Measurements from ENCODE around the gene CBLC. TPM values are rescaled to one million over a fixed set of nuclear protein-coding genes. Genes with fewer than 3 reads are reported as not detected.

CBLC gene
- total RNA-seq, 1 donor from 2014 or later = 9.9 TPM

DNA sequence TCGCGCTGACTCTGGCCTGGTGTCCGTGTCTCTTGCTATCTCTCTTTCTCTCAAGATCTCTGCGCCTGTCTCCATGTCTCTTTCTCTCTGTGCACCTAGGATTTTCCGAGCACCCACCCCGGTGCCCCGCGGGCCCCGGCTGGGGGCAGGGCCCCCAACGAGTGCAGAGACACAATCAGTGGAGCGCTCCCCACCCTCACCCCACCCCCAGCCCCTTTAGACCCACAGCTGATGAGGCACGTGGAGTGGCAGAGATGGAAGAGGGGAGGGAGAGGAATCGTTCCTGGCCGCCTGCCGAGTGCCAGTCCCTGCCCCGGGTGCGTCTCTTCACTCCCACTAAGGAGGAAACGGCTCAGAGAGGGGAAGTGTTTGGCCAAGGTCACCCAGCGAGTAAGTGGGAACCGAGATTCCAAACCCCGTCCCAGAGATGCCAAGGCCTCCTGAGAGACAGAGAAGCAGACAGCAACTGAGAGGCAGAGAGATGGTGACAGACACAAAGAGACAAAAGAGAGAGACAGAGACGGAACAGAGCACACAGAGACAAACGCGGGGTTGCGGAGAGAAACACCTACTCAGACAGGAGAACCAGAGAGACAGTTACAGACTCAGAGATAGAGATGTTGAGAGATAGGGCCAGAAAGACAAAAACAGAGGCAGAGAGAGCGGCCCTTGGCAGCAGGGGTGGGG, 29.8 kb upstream of the CBLC start:
- TF ChIP-seq, protein P1, sequence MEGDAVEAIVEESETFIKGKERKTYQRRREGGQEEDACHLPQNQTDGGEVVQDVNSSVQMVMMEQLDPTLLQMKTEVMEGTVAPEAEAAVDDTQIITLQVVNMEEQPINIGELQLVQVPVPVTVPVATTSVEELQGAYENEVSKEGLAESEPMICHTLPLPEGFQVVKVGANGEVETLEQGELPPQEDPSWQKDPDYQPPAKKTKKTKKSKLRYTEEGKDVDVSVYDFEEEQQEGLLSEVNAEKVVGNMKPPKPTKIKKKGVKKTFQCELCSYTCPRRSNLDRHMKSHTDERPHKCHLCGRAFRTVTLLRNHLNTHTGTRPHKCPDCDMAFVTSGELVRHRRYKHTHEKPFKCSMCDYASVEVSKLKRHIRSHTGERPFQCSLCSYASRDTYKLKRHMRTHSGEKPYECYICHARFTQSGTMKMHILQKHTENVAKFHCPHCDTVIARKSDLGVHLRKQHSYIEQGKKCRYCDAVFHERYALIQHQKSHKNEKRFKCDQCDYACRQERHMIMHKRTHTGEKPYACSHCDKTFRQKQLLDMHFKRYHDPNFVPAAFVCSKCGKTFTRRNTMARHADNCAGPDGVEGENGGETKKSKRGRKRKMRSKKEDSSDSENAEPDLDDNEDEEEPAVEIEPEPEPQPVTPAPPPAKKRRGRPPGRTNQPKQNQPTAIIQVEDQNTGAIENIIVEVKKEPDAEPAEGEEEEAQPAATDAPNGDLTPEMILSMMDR (IDR thresholded peaks at IDR 0.05; ENCODE audit: insufficient read depth, low read length, poor library complexity, severe bottlenecking) = no peak
- Histone ChIP-seq H3K4me3 (ENCODE audit: low read depth, low read length) (peak overlapping the region; percentile 74), H3K27me3 (ENCODE audit: control insufficient read depth, insufficient read depth, low read length) (no peaks in the 10 kb centered on the region), H3K36me3 (ENCODE audit: control insufficient read depth, insufficient read depth, low read length) (peaks cover 1% of the 10 kb centered on the region)
- no peak for DNase-seq (ENCODE audit: low read depth)

DNA sequence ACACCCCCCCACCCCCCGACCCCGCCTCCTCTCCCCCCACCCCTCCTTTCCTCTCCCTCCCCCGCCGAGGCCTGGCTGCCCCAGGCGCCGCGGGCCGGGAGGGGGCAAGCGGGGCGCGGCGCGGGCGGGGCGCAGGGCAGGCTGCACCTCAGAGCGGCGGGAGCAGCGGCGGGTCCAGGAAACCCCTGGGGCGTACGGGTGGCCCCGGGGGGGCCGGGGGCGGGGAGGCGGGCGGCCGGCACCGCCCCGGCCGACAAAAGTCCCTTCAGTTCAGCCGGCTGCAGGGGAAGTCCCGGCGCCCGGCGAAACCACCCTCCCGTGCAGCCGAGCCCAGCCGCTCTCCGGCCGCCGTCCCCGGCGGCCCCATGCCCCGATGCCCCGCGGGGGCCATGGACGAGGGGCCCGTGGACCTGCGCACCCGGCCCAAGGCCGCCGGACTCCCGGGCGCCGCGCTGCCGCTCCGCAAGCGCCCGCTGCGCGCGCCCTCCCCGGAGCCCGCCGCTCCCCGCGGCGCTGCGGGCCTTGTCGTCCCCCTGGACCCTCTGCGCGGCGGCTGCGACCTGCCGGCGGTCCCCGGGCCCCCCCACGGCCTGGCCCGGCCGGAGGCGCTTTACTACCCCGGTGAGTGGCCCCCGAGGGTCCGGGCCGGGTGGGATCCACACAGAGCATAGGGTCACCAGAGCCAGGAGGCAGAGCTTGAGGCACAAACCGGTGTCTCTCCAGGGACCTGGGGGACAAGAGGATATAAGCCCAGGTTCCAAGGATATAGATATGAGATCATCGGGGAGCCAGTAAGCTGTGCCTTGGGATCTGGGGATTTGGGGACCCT, 29.1 kb upstream of the CBLC start, which contains the start of gene BCL3:
TSS of gene BCL3 (plus strand) at position 283 of the 829 bp plus-strand sequence. CDS start at position 366, 83 bp downstream.
- Histone ChIP-seq H3K4me3 (ENCODE audit: low read depth, low read length) (peak within 1 kb of the TSS; percentile 74), H3K27me3 (ENCODE audit: control insufficient read depth, insufficient read depth, low read length) (no peaks in the 10 kb centered on the region), H3K36me3 (ENCODE audit: control insufficient read depth, insufficient read depth, low read length) (peaks cover 1% of the 10 kb centered on the region)
- TF ChIP-seq, protein P1 (IDR thresholded peaks at IDR 0.05; ENCODE audit: insufficient read depth, low read length, poor library complexity, severe bottlenecking) = no peak
- DNase-seq (ENCODE audit: low read depth) = no peak

DNA sequence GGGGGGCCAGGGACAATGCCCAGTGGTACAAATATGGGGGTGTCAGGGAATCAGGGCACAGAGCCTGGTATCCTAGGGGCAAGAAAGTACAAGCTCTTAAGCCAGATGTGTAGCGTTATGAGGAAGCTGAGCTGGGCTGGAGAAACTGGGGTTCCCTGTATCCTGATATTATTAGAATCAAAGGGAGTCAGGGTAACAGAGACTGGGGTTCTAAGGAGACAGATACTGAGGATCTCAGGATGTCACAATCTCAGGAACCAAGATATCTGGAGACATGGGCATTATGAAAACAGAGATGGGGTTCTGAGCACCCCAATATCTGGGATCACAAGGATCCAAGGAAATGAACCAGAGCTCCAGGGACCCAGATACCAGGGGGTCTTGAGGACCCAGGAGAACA, 28.4 kb upstream of the CBLC start:
- peak overlapping the region; percentile 74 for H3K4me3 ChIP-seq (ENCODE audit: low read depth, low read length)
- H3K27me3 ChIP-seq (ENCODE audit: control insufficient read depth, insufficient read depth, low read length) = no peaks in the 10 kb centered on the region
- peaks cover 1% of the 10 kb centered on the region for H3K36me3 ChIP-seq (ENCODE audit: control insufficient read depth, insufficient read depth, low read length)
- no peak for DNase-seq (ENCODE audit: low read depth)
- TF ChIP-seq, protein P1 (IDR thresholded peaks at IDR 0.05; ENCODE audit: insufficient read depth, low read length, poor library complexity, severe bottlenecking) = no peak

DNA sequence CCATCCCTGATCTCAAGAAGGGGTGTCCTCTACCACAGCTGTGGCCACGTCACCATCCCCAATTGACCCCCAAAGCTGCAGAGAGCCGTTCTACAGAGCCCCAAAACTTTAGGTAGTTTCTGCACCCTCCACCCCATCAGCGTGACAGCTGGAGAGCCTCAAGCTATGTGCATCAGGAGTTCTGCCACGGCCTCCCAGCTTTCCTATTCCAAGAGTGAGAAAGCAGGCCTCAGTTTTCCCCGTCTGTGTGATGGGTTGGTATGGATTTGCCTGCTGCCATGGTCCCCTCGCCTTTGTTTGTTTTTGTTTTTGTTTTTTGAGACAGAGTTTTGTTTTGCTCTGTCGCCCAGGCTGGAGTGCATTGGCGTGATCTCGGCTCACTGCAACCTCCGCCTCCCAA, 27.7 kb upstream of the CBLC start:
- H3K36me3 ChIP-seq (ENCODE audit: control insufficient read depth, insufficient read depth, low read length) = peaks cover 2% of the 10 kb centered on the region
- H3K27me3 ChIP-seq (ENCODE audit: control insufficient read depth, insufficient read depth, low read length) = no peaks in the 10 kb centered on the region
- peak overlapping the region; percentile 74 for H3K4me3 ChIP-seq (ENCODE audit: low read depth, low read length)
- DNase-seq (ENCODE audit: low read depth) = no peak
- TF ChIP-seq, protein P1 (IDR thresholded peaks at IDR 0.05; ENCODE audit: insufficient read depth, low read length, poor library complexity, severe bottlenecking) = no peak

DNA sequence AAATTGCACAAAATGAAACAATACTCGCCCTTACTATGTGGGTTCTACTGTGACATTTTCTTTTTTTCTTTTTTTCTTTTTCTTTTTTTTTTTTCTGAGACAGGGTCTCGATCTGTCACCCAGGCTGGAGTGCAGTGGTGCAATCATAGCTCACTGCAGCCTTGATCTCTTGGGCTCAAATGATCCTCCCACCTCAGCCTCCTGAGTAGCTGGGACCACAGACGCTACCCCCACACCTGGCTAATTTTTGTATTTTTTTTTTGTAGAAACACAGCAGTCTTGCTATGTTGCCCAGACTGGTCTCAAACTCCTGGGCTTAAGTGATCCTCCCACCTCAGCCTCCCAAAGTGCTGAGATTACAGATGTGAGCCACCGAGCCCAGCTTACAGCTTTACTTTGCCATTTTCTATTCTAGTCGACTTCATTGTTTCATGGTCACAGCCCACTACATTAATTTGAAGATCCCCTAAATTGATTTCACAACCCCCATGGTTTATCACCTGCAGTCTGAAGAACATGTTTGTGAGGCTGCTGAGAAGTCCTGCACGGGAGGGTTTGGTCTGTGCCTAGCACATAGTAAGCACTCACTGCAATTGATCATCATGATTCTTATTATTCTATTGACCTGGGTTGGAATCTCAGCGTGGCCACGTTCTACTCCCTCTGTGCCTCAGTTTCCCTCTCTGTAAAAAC, 25.4 kb upstream of the CBLC start:
- H3K36me3 ChIP-seq (ENCODE audit: control insufficient read depth, insufficient read depth, low read length) = peaks cover 3% of the 10 kb centered on the region
- no peak for DNase-seq (ENCODE audit: low read depth)
- no peak overlapping the region for H3K4me3 ChIP-seq (ENCODE audit: low read depth, low read length)
- TF ChIP-seq, protein P1 (IDR thresholded peaks at IDR 0.05; ENCODE audit: insufficient read depth, low read length, poor library complexity, severe bottlenecking) = no peak
- no peaks in the 10 kb centered on the region for H3K27me3 ChIP-seq (ENCODE audit: control insufficient read depth, insufficient read depth, low read length)

All from kidney epithelial cell (primary cell).